Activated CD4-positive, CD25-positive, alpha-beta regulatory T cell treated with anti-CD3 and anti-CD28 coated beads, Interleukin-2, amount 50 U/mL, for 72 hours (primary cell): ENCODE results near the gene RNF19B.
A peak's percentile ranks its signal among the peaks of the same experiment; 100 is the strongest.

Source experiments
- DNase-seq: peaks from one replicate; pipeline ENCODE4 v3.0.0; 2021

The RNF19B gene

DNA sequence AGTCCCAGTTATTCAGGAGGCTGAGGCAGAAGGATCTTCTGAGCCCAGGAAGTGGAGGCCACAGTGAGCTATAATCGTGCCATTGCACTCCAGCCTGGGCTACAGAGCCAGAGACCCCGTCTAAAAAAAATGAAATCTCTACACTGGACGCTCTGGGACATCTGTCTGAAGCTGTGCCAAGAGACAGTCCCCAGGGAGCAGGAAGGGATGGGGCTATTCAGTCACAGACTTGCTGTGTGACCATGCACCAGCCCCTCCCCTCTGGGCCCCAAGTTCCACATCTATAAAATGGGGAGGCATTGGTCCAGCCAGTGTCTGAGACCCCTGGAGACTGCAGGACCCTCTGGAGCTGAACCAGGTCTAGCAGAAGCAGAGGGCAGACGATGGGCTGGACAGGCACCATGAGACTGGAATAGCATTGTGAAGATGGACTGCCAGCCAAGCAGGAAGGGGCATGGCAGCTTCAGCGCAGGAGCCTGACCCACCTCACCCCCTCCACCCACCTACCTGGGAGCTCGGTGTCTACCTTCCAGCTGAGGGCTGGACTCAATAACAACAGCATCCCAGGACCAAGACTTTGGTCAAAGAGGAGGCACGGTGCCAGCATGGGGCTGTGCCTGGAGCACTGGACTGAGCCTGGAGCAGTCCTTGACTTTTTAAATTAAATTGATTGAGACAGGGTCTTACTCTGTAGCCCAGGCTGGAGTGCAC, 64.9 kb downstream of the RNF19B start:
- no peak for DNase-seq

DNA sequence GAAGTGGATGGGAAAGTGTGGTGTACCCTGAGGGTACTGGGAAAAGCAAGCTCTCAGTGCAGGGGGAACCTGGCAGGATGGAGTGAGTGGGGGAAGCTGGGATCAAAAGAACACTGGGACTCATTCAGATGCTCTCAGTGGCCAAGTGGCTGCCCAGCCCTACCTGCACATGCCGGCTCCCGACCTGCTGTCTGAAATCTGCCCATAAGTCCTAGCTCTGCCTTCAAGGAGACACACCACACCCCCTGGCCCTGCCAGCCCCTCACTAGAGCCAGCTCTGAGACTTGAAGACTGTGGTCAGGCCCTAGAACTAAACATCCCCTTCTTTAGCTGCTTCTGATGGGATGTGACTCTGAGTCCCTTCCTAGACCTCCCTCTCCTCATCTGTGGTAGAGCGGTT, 65.7 kb downstream of the RNF19B start:
- no peak for DNase-seq

GRCh38 chr1:32898056-32898455, 66.6 kb downstream of the RNF19B start:
- no peak for DNase-seq

DNA sequence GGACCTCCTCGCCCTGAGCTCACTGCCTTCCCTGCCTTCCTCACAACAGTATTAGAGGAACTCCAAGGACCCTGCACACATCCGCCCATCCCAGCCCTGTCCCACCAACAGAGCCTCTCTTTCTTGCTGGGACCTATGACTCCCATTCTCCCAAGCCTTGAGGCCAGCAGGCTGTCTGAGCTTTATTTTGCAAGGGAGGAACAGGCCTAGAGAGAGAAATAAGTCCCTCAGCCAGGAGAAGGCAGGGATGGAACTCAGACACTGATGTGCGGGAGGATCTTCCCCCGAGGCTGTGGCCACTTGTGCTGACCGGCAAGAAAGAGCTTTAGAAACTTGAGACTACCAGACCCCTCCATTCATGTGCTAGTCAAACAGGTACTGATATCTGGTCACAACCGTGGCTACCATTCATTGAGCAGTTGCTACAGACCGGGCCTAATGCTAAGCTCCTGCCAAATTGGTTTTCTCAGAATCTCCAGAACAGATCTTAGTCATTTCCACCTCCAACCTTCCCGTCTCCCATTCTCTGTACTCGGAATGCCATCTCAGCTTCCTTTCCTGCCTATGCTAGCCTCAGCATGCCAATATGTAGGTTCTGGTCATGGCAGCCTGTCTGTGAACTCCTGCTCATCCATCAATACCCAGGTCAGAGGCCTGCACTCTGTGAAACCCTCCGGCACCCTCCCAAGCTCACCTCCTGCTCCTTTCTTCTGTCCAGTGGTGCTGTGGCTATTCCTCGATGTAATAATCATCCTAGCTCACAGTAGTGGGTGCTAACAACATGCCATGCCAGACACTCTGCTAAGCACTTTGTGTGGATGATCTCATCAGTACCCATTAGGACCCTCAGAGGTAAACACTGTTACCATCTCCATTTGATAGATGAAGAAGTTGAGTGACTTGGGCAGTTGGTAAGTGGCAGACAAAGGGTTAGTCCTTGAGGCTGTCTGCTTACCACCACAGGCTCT, 67.2 kb downstream of the RNF19B start:
- no peak for DNase-seq

DNA sequence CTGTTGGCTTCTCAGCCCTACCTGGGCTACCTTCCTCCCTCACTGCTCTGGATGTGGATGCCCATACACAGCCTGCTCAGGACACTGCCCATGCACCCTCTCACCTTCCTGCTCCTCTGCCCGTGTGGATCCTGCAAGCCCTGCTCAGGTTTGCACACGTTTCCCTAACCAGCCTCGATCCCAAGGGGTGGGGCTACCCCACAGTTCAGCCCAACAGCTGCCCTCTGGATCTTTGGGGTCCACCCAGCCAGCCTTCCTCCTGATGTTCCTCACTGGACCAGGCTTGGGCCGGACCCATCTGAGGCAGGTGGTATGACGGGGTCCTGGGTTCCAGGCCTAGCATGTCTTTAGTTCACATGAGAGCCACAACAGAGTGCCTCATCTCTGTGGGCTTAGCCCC, 68.2 kb downstream of the RNF19B start:
- DNase-seq = no peak

GRCh38 chr1:32895325-32896215, 69.0 kb downstream of the RNF19B start:
- DNase-seq = no peak

GRCh38 chr1:32894681-32895080, 69.9 kb downstream of the RNF19B start:
- no peak for DNase-seq

GRCh38 chr1:32894019-32894600, 70.5 kb downstream of the RNF19B start:
- DNase-seq = no peak

GRCh38 chr1:32893198-32894018, 71.2 kb downstream of the RNF19B start:
- no peak for DNase-seq

DNA sequence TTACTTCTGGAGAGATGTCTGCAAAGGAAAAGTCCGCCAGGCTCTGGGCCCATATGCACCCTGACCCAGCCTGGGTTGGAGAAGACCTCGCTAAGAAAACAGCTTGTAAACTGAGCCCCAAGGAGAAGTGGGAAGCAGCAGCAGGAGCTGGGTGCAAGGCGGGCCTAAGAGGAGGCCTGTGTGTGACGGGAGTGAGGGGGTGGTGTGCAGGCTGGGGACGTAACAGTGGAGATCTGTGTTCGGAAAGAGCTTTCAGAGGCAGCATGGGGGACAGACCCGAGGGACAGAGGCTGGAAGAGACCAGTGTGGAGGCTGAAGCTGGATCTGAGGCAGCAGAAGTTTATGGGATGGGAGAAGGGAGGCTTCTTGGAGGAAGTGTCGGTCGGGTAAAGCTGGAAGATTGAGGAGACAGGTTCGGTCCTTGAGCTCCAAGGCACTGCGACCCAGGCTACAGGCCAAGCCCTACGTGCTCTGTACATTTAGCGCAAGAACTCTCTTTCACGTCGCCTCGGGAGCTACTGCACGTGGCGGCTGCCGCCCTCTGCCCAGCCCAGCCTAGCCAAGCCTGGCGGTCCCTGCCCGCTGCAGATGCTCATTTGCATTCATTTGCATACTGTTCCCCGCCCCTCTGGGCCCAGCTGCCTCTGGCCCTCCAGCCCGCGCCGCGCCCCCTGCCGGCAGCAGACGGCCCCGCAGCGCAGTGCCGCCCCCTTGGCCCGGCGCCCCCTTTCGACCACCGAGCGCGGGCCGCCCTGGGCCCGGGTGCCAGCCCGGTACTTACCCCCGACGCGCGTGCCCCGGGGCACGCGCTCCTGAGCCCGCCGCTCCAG, 72.0 kb downstream of the RNF19B start:
- DNase-seq = peak; percentile 53

- DNase-seq = no peak
Measured at GRCh38 chr1:32891630-32892029, 73.0 kb downstream of the RNF19B start.

DNA sequence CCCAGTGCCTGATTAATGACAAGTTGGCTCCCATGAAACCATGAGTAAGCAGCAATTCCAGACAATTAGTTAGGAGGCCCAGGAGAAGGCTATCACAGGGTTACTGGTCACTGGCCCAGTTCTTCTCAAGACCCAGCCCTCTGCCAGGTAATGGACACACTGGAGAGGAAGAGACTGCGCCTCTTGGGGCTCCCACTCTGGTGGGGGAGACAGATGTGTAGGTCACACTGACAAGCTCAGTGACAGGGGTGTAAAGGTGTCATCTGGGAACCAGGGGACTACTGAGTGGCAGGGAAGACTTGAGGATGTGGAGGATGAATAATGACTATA, 73.4 kb downstream of the RNF19B start:
- no peak for DNase-seq

DNA sequence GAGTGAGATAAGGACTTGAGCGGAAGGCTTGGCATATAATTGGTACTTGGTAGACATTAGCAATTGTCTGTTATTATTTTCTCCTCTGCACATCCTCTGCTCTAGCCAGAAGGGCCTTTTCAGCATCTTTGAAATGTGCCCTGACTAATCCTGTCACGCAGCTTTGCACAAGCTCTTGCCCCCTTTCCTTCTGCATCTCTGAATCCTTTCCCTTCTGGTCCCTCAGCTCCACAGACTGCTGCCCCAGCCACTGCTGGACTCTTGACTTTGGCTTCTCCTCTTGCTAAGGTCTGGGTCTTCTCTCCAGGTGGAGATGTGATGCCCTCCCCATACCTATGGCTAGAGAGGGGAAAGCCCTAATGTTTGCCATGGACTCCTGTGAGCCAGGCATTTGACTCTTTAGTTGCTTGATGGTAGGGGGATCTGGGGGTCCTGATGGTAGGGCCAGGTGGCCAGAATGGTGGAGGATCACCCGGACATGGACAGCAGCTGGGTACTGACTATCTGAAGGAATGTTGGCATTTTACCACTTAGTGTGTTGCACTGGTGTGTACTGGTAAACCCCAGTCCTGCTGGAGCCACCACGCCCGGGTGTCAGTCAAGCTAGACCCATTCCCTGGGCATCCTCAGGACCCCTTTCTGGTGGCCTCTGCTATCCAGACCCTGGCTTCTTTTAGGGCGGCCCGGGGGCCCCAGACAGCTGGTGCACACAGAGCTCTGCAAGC, 73.9 kb downstream of the RNF19B start:
- no peak for DNase-seq

DNA sequence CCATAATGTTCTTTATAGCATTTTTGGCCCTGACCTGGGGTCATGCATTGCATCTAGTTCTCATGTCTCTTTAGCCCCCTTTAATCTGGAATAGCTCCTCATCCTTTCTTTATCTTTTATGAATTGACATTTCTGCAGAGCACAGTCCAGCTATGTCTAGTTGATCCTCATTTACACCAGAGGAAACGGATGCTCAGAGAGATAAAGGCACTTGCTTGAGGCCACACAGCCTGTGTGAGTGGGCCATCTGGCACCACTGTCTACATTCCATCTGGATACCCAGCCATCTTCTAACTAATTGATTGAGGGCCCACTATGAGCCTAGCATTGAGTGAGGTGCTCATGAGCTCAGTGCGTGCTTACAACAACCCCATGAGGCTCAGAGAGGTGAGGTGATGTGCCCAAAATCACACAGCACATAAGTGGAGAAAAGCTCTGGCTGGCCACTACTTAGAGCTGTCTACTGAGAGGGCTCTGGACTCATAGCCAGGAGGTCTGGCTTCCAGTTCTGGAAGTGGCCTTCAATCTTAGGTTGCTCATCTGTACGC, 74.8 kb downstream of the RNF19B start:
- no peak for DNase-seq

DNA sequence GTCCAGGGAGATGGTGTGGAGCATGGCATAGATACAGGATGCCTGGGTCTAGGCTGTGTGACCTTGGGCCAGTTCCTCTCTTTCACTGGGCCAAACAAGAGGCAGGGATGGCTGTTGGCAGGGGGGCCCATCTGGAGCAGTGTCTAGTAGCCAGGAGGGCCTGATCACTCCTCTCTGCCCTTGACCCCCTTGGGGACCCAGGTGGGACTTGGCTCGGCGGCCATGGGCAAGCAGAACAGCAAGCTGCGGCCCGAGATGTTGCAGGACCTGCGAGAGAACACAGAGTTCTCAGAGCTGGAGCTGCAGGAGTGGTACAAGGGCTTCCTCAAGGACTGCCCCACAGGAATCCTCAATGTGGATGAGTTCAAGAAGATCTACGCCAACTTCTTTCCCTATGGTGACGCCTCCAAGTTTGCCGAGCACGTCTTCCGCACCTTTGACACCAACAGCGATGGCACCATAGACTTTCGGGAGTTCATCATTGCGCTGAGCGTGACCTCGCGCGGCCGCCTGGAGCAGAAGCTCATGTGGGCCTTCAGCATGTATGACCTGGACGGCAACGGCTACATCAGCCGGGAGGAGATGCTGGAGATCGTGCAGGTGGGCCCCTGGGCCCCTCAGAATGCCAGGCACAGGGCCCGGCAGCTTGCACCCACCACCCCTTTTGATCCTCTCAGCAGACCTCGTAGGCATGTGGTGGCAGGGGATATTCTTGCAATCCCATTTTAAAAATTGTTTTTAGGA, 75.8 kb downstream of the RNF19B start:
- no peak for DNase-seq

- DNase-seq = no peak
Measured at GRCh38 chr1:32888134-32888533, 76.5 kb downstream of the RNF19B start.

GRCh38 chr1:32887623-32888022, 77.0 kb downstream of the RNF19B start:
- no peak for DNase-seq

DNA sequence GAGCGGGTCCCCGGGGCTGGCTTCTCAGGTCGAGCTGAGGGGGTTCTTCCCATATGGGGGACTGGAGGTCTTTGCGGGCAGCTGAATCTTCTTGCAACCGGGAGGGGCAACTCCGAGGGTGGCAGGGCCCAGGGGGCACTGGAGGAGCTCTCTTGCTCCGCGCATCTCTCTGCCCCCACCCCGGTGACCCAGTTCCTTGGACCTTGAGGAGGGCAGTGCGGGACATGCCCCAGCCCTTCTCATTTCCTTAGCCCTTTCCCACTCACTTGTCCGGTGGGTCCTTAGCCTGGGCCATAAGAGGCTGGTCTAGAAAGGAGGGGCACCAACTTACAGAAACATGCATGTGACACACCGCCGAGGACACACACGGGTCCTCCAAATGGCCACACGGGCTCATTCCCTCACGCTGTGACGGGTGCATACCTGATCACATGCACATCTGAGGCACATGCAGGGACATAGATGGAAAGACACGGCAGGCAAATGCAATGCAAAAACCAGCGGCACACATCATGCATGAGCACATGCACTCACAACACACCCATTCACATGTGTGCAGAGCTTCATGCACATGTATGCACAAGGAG, 77.7 kb downstream of the RNF19B start:
- no peak for DNase-seq
